ENCODE results near the gene BTG4. TPM values are rescaled to one million over a fixed set of nuclear protein-coding genes. Genes with fewer than 3 reads are reported as not detected.

BTG4 gene
- total RNA-seq, 2 experiments from 2014 or later: 0.30 TPM; not detected in 1

- Mint-ChIP-seq H3K4me3 (no peak overlapping the region), H3K9me3 (ENCODE audit: low read depth) (no peaks in the 10 kb centered on the region), H3K27me3 (peaks cover 71% of the 10 kb centered on the region), H3K36me3 (peaks cover 4% of the 10 kb centered on the region), H3K27ac (no peak overlapping the region), H3K4me1 (peaks cover 15% of the 10 kb centered on the region)
- DNase-seq (no peak), ATAC-seq (no peak)
- CTCF ChIA-PET: no interaction called here
Measured at GRCh38 chr11:111510311-111510710, 1.9 kb downstream of the BTG4 start.

- no peak overlapping the region for H3K4me3 Mint-ChIP-seq
- H3K27ac Mint-ChIP-seq: no peak overlapping the region
- H3K9me3 Mint-ChIP-seq (ENCODE audit: low read depth): no peaks in the 10 kb centered on the region
- no peaks in the 10 kb centered on the region for H3K4me1 Mint-ChIP-seq
- H3K36me3 Mint-ChIP-seq: no peaks in the 10 kb centered on the region
- DNase-seq (no peak), ATAC-seq (no peak)
- peaks cover 77% of the 10 kb centered on the region for H3K27me3 Mint-ChIP-seq
- CTCF ChIA-PET: no interaction called here
Measured at GRCh38 chr11:111502611-111503010, 9.6 kb downstream of the BTG4 start.

- ATAC-seq: no peak
- no peaks in the 10 kb centered on the region for H3K36me3 Mint-ChIP-seq
- peaks cover 79% of the 10 kb centered on the region for H3K27me3 Mint-ChIP-seq
- CTCF ChIA-PET: no interaction called here
- H3K4me1 Mint-ChIP-seq: no peaks in the 10 kb centered on the region
- no peaks in the 10 kb centered on the region for H3K9me3 Mint-ChIP-seq (ENCODE audit: low read depth)
- no peak overlapping the region for H3K4me3 Mint-ChIP-seq
- DNase-seq: no peak
- H3K27ac Mint-ChIP-seq: no peak overlapping the region
Measured at GRCh38 chr11:111500481-111500880, 11.7 kb downstream of the BTG4 start.

GRCh38 chr11:111499483-111499882 lies 12.7 kb downstream of the BTG4 start:
- ATAC-seq (no peak), DNase-seq (no peak)
- Mint-ChIP-seq H3K27me3 (peaks cover 75% of the 10 kb centered on the region), H3K9me3 (ENCODE audit: low read depth) (no peaks in the 10 kb centered on the region), H3K27ac (no peak overlapping the region), H3K36me3 (no peaks in the 10 kb centered on the region), H3K4me1 (no peaks in the 10 kb centered on the region), H3K4me3 (no peak overlapping the region)
- CTCF ChIA-PET: no interaction called here

- Mint-ChIP-seq H3K27ac (no peak overlapping the region), H3K9me3 (ENCODE audit: low read depth) (no peaks in the 10 kb centered on the region), H3K27me3 (peaks cover 67% of the 10 kb centered on the region), H3K4me1 (no peaks in the 10 kb centered on the region), H3K36me3 (no peaks in the 10 kb centered on the region), H3K4me3 (no peak overlapping the region)
- DNase-seq: no peak
- CTCF ChIA-PET: no interaction called here
- ATAC-seq: no peak
Measured at GRCh38 chr11:111494040-111494439, 18.1 kb downstream of the BTG4 start.

- H3K4me1 Mint-ChIP-seq: no peaks in the 10 kb centered on the region
- DNase-seq: no peak
- CTCF ChIA-PET: no interaction called here
Measured at GRCh38 chr11:111490496-111490895, 21.7 kb downstream of the BTG4 start.

GRCh38 chr11:111483431-111483830 lies 28.8 kb downstream of the BTG4 start:
- no peak overlapping the region for H3K4me3 Mint-ChIP-seq

More at GRCh38 chr11:111490496-111490895, 21.7 kb downstream of the BTG4 start:
- Mint-ChIP-seq H3K27ac (no peak overlapping the region), H3K36me3 (no peaks in the 10 kb centered on the region), H3K9me3 (ENCODE audit: low read depth) (peaks cover 4% of the 10 kb centered on the region), H3K27me3 (peaks cover 53% of the 10 kb centered on the region), H3K4me3 (no peak overlapping the region)
- ATAC-seq: no peak

GRCh38 chr11:111479666-111480065 lies 32.5 kb downstream of the BTG4 start:
- H3K9me3 Mint-ChIP-seq (ENCODE audit: low read depth): peaks cover 2% of the 10 kb centered on the region
- peaks cover 3% of the 10 kb centered on the region for H3K4me1 Mint-ChIP-seq
- DNase-seq: no peak
- H3K27ac Mint-ChIP-seq: no peak overlapping the region
- H3K36me3 Mint-ChIP-seq: peaks cover 4% of the 10 kb centered on the region
- CTCF ChIA-PET: no interaction called here
- ATAC-seq: no peak
- H3K4me3 Mint-ChIP-seq: no peak overlapping the region
- peaks cover 55% of the 10 kb centered on the region for H3K27me3 Mint-ChIP-seq

More at GRCh38 chr11:111483431-111483830, 28.8 kb downstream of the BTG4 start:
- H3K36me3 Mint-ChIP-seq: peaks cover 4% of the 10 kb centered on the region
- CTCF ChIA-PET: no interaction called here
- peaks cover 4% of the 10 kb centered on the region for H3K9me3 Mint-ChIP-seq (ENCODE audit: low read depth)
- no peak overlapping the region for H3K27ac Mint-ChIP-seq
- ATAC-seq (no peak), DNase-seq (no peak)
- peaks cover 3% of the 10 kb centered on the region for H3K4me1 Mint-ChIP-seq
- H3K27me3 Mint-ChIP-seq: peaks cover 52% of the 10 kb centered on the region

- no peak overlapping the region for H3K27ac Mint-ChIP-seq
- H3K4me3 Mint-ChIP-seq: no peak overlapping the region
- ATAC-seq: no peak
Measured at GRCh38 chr11:111477898-111478297, 34.3 kb downstream of the BTG4 start.

GRCh38 chr11:111476956-111477355 lies 35.2 kb downstream of the BTG4 start:
- Mint-ChIP-seq H3K27ac (no peak overlapping the region), H3K36me3 (no peaks in the 10 kb centered on the region), H3K27me3 (peaks cover 44% of the 10 kb centered on the region), H3K9me3 (ENCODE audit: low read depth) (peaks cover 2% of the 10 kb centered on the region), H3K4me1 (peaks cover 3% of the 10 kb centered on the region), H3K4me3 (no peak overlapping the region)
- DNase-seq (no peak), ATAC-seq (no peak)
- CTCF ChIA-PET: interaction anchor here (0.6 kb wide), 1 partner anchor 21 kb away, joined by 3 read pairs; no protein-coding TSS in a partner anchor

More at GRCh38 chr11:111477898-111478297, 34.3 kb downstream of the BTG4 start:
- no peaks in the 10 kb centered on the region for H3K36me3 Mint-ChIP-seq
- peaks cover 2% of the 10 kb centered on the region for H3K9me3 Mint-ChIP-seq (ENCODE audit: low read depth)
- CTCF ChIA-PET: no interaction called here
- H3K4me1 Mint-ChIP-seq: peaks cover 3% of the 10 kb centered on the region
- H3K27me3 Mint-ChIP-seq: peaks cover 50% of the 10 kb centered on the region
- no peak for DNase-seq

- peaks cover 2% of the 10 kb centered on the region for H3K9me3 Mint-ChIP-seq (ENCODE audit: low read depth)
- no peaks in the 10 kb centered on the region for H3K36me3 Mint-ChIP-seq
- H3K4me1 Mint-ChIP-seq: peaks cover 3% of the 10 kb centered on the region
- no peak overlapping the region for H3K27ac Mint-ChIP-seq
- CTCF ChIA-PET: interaction anchor here (0.6 kb wide), 1 partner anchor 21 kb away, joined by 3 read pairs; no protein-coding TSS in a partner anchor
- ATAC-seq (no peak), DNase-seq (no peak)
- no peak overlapping the region for H3K4me3 Mint-ChIP-seq
- peaks cover 44% of the 10 kb centered on the region for H3K27me3 Mint-ChIP-seq
Measured at GRCh38 chr11:111476366-111476765, 35.8 kb downstream of the BTG4 start.

GRCh38 chr11:111474432-111474831 lies 37.8 kb downstream of the BTG4 start:
- Mint-ChIP-seq H3K27me3 (peaks cover 37% of the 10 kb centered on the region), H3K36me3 (no peaks in the 10 kb centered on the region), H3K9me3 (ENCODE audit: low read depth) (peaks cover 2% of the 10 kb centered on the region), H3K4me1 (peaks cover 3% of the 10 kb centered on the region), H3K4me3 (no peak overlapping the region), H3K27ac (no peak overlapping the region)
- CTCF ChIA-PET: no interaction called here
- ATAC-seq (no peak), DNase-seq (no peak)

- Mint-ChIP-seq H3K36me3 (no peaks in the 10 kb centered on the region), H3K9me3 (ENCODE audit: low read depth) (peaks cover 2% of the 10 kb centered on the region), H3K27me3 (peaks cover 42% of the 10 kb centered on the region), H3K4me1 (peaks cover 3% of the 10 kb centered on the region), H3K27ac (no peak overlapping the region), H3K4me3 (no peak overlapping the region)
- no peak for ATAC-seq
- no peak for DNase-seq
- CTCF ChIA-PET: interaction anchor here (1.2 kb wide), 1 partner anchor 13 kb away, joined by 3 read pairs; no protein-coding TSS in a partner anchor
Measured at GRCh38 chr11:111472228-111472627, 40.0 kb downstream of the BTG4 start.

GRCh38 chr11:111469200-111469599 lies 43.0 kb downstream of the BTG4 start:
- Mint-ChIP-seq H3K27ac (no peak overlapping the region), H3K36me3 (no peaks in the 10 kb centered on the region), H3K4me1 (peaks cover 5% of the 10 kb centered on the region), H3K27me3 (peaks cover 49% of the 10 kb centered on the region), H3K4me3 (no peak overlapping the region), H3K9me3 (ENCODE audit: low read depth) (no peaks in the 10 kb centered on the region)
- ATAC-seq (no peak), DNase-seq (no peak)
- CTCF ChIA-PET: no interaction called here

- DNase-seq (no peak), ATAC-seq (no peak)
- Mint-ChIP-seq H3K4me1 (peaks cover 5% of the 10 kb centered on the region), H3K27ac (no peak overlapping the region), H3K36me3 (no peaks in the 10 kb centered on the region), H3K27me3 (peaks cover 49% of the 10 kb centered on the region), H3K4me3 (no peak overlapping the region), H3K9me3 (ENCODE audit: low read depth) (no peaks in the 10 kb centered on the region)
- CTCF ChIA-PET: no interaction called here
Measured at GRCh38 chr11:111466615-111467014, 45.6 kb downstream of the BTG4 start.

All from activated CD8-positive, alpha-beta memory T cell treated with anti-CD3 and anti-CD28 coated beads, Interleukin-2, amount 10 ng/mL, durations not matched to agents 7 days and 5 days (primary cell).